ENCODE results near the gene INPP5E.

Gene INPP5E

GRCh38 chr9:136403538-136403914, 36.1 kb downstream of the INPP5E start:
- DNase-seq (ENCODE audit: low read depth in 2 of 2): no peak
- TF ChIP-seq CTCF (IDR thresholded peaks at IDR 0.05; ENCODE audit: low read depth, low read length): no peak
- H3K4me3 ChIP-seq (replicated peaks in 1 of 2; ENCODE audit: low read depth in 2 of 2, low read length in 2 of 2): no peak overlapping the region

- DNase-seq (ENCODE audit: low read depth in 2 of 2): no peak
- H3K4me3 ChIP-seq (replicated peaks in 1 of 2; ENCODE audit: low read depth in 2 of 2, low read length in 2 of 2): no peak overlapping the region
- no peak for TF ChIP-seq CTCF (IDR thresholded peaks at IDR 0.05; ENCODE audit: low read depth, low read length)
Measured at GRCh38 chr9:136402067-136402466, 37.6 kb downstream of the INPP5E start.

GRCh38 chr9:136401173-136401922, 38.3 kb downstream of the INPP5E start:
- no peak overlapping the region for H3K4me3 ChIP-seq (replicated peaks in 1 of 2; ENCODE audit: low read depth in 2 of 2, low read length in 2 of 2)
- TF ChIP-seq CTCF (IDR thresholded peaks at IDR 0.05; ENCODE audit: low read depth, low read length): no peak
- DNase-seq (ENCODE audit: low read depth in 2 of 2): no peak

GRCh38 chr9:136400038-136400834, 39.4 kb downstream of the INPP5E start, which contains the start of gene SNAPC4:
TSS of gene SNAPC4 (minus strand) at chr9:136400170. CDS start at chr9:136398428, 1,742 bp downstream.
- peak; percentile 81 to 89 for DNase-seq (ENCODE audit: low read depth in 2 of 2)
- peak; percentile 34 for TF ChIP-seq CTCF (IDR thresholded peaks at IDR 0.05; ENCODE audit: low read depth, low read length)
- peak within 1 kb of the TSS; percentile 67 to 72 for H3K4me3 ChIP-seq (replicated peaks in 1 of 2; ENCODE audit: low read depth in 2 of 2, low read length in 2 of 2)

GRCh38 chr9:136399176-136400037, 40.2 kb downstream of the INPP5E start:
- TF ChIP-seq CTCF (IDR thresholded peaks at IDR 0.05; ENCODE audit: low read depth, low read length): no peak
- peak; percentile 23 to 24 for DNase-seq (ENCODE audit: low read depth in 2 of 2)
- peak overlapping the region; percentile 67 to 72 for H3K4me3 ChIP-seq (replicated peaks in 1 of 2; ENCODE audit: low read depth in 2 of 2, low read length in 2 of 2)

GRCh38 chr9:136398286-136398685, 41.4 kb downstream of the INPP5E start:
- H3K4me3 ChIP-seq (replicated peaks in 1 of 2; ENCODE audit: low read depth in 2 of 2, low read length in 2 of 2): no peak overlapping the region
- DNase-seq (ENCODE audit: low read depth in 2 of 2): no peak
- no peak for TF ChIP-seq CTCF (IDR thresholded peaks at IDR 0.05; ENCODE audit: low read depth, low read length)

All from cardiac fibroblast (primary cell).